ENCODE results near the gene EIF4G3.
"Not testable (repeated sequence)": the region's sequence is repeated elsewhere in the genome, so short reads cannot be mapped to it uniquely, and the experiment has no call there.

The EIF4G3 gene

GRCh38 chr1:20854529-20854928 lies 322.2 kb downstream of the EIF4G3 start:
- no peak for DNase-seq

- not testable (repeated sequence) for DNase-seq
Observed at GRCh38 chr1:20851791-20852190, 324.9 kb downstream of the EIF4G3 start.

GRCh38 chr1:20850021-20850420 lies 326.7 kb downstream of the EIF4G3 start:
- DNase-seq, result no peak

- no peak for DNase-seq
Observed at GRCh38 chr1:20849100-20849499, 327.6 kb downstream of the EIF4G3 start.

- DNase-seq, result no peak
Observed at GRCh38 chr1:20848162-20848561, 328.5 kb downstream of the EIF4G3 start.

GRCh38 chr1:20847611-20848080 lies 329.1 kb downstream of the EIF4G3 start:
- DNase-seq, result no peak

GRCh38 chr1:20846461-20847374 lies 330.0 kb downstream of the EIF4G3 start:
- no peak for DNase-seq

- no peak for DNase-seq
Observed at GRCh38 chr1:20840731-20841130, 336.0 kb downstream of the EIF4G3 start.

- DNase-seq, result no peak
Observed at GRCh38 chr1:20837554-20838192, 339.0 kb downstream of the EIF4G3 start.

- DNase-seq, result no peak
Observed at GRCh38 chr1:20836230-20836629, 340.5 kb downstream of the EIF4G3 start.

GRCh38 chr1:20834780-20835179 lies 341.9 kb downstream of the EIF4G3 start:
- DNase-seq, result no peak

- DNase-seq, result no peak
Observed at GRCh38 chr1:20834192-20834591, 342.5 kb downstream of the EIF4G3 start.

GRCh38 chr1:20830378-20830777 lies 346.3 kb downstream of the EIF4G3 start:
- DNase-seq, result no peak

- DNase-seq, result no peak
Observed at GRCh38 chr1:20829946-20830345, 346.8 kb downstream of the EIF4G3 start.

- DNase-seq, result no peak
Observed at GRCh38 chr1:20829531-20829930, 347.2 kb downstream of the EIF4G3 start.

- no peak for DNase-seq
Observed at GRCh38 chr1:20823845-20824244, 352.9 kb downstream of the EIF4G3 start.

- DNase-seq, result no peak
Observed at GRCh38 chr1:20821466-20821865, 355.2 kb downstream of the EIF4G3 start.

GRCh38 chr1:20819818-20820217 lies 356.9 kb downstream of the EIF4G3 start:
- DNase-seq, result no peak

- no peak for DNase-seq
Observed at GRCh38 chr1:20814534-20814871, 362.2 kb downstream of the EIF4G3 start.

- no peak for DNase-seq
Observed at GRCh38 chr1:20811916-20812315, 364.8 kb downstream of the EIF4G3 start.

- no peak for DNase-seq
Observed at GRCh38 chr1:20793236-20793635, 383.5 kb downstream of the EIF4G3 start.

GRCh38 chr1:20792196-20792595 lies 384.5 kb downstream of the EIF4G3 start:
- DNase-seq, result no peak

- DNase-seq, result no peak
Observed at GRCh38 chr1:20790785-20791184, 385.9 kb downstream of the EIF4G3 start.

GRCh38 chr1:20789598-20789997 lies 387.1 kb downstream of the EIF4G3 start:
- not testable (repeated sequence) for DNase-seq

Data from CD4-positive, alpha-beta T cell treated with Interleukin-15 for 1 hour (primary cell).